CD4-positive, alpha-beta memory T cell (primary cell): ENCODE data around the gene RNF26. TPM values are rescaled to one million over a fixed set of nuclear protein-coding genes. Genes with fewer than 3 reads are reported as not detected.

ENCODE experiments used
- CTCF ChIA-PET: fragments of 350-600 bp; sonication (Branson Sonifier 250); formaldehyde crosslinking; loops from one replicate; lab custom pipeline; 2021; ENCODE audit warnings: inconsistent platforms; ENCODE audit not compliant: partially characterized antibody; lab: Charles Lee
- POLR2A ChIA-PET: fragments of 350-600 bp; sonication (Branson Sonifier 250); formaldehyde crosslinking; loops from one replicate; lab custom pipeline; 2021; ENCODE audit not compliant: partially characterized antibody; lab: Charles Lee
- DNase-seq, 5 donors: peaks; one replicate each; pipeline versions ENCODE4 v3.0.0 to v3.0.0-alpha.2; 2020 to 2022; ENCODE audit warnings: mixed read lengths in 1 of 5
- H3K27ac ChIP-seq: one replicate; pipeline ENCODE4 v1.7.0; 2013; ENCODE audit warnings: low read depth, low read length
- H3K27me3 ChIP-seq: 2 replicates; pipeline ENCODE4 v1.7.0; 2013; ENCODE audit warnings: mild to moderate bottlenecking, low read length, moderate library complexity; ENCODE audit not compliant: insufficient read depth
- H3K36me3 ChIP-seq: 2 replicates; pipeline ENCODE4 v1.7.0; 2013; ENCODE audit warnings: mild to moderate bottlenecking, low read length, moderate library complexity; ENCODE audit not compliant: insufficient read depth
- H3K4me1 ChIP-seq: 2 replicates; pipeline ENCODE4 v1.7.0; 2013; ENCODE audit warnings: mild to moderate bottlenecking, low read length, moderate library complexity; ENCODE audit not compliant: insufficient read depth
- H3K4me3 ChIP-seq, 2 donors: one replicate each; pipeline ENCODE4 v1.7.0; 2013; ENCODE audit warnings: low read length in 2 of 2, mild to moderate bottlenecking in 1 of 2
- H3K9me3 ChIP-seq, 2 donors: one replicate each; pipeline ENCODE4 v1.7.0; 2013; ENCODE audit warnings: low read length in 2 of 2, control low read depth in 1 of 2; ENCODE audit not compliant: control insufficient read depth in 1 of 2
- H3K27ac Mint-ChIP-seq, 7 donors: one replicate each; pipeline ENCODE4 v1.8.0; 2020 to 2021; ENCODE audit warnings: mixed read lengths in 7 of 7, mild to moderate bottlenecking in 6 of 7, inconsistent platforms in 3 of 7, moderate library complexity in 3 of 7
- H3K27me3 Mint-ChIP-seq, 2 donors: one replicate each; pipeline ENCODE4 v1.8.0; 2020 to 2021; ENCODE audit warnings: mixed read lengths in 2 of 2
- H3K36me3 Mint-ChIP-seq, 2 donors: one replicate each; pipeline ENCODE4 v1.8.0; 2020 to 2021; ENCODE audit warnings: mixed read lengths in 2 of 2, inconsistent platforms in 1 of 2, mild to moderate bottlenecking in 1 of 2
- H3K4me1 Mint-ChIP-seq, 4 donors: one replicate each; pipeline ENCODE4 v1.8.0; 2020 to 2021; ENCODE audit warnings: mixed read lengths in 4 of 4, mild to moderate bottlenecking in 1 of 4
- H3K4me3 Mint-ChIP-seq, 8 donors: one replicate each; pipeline ENCODE4 v1.8.0; 2020 to 2021; ENCODE audit warnings: mixed read lengths in 8 of 8, mild to moderate bottlenecking in 7 of 8, moderate library complexity in 6 of 8, inconsistent platforms in 3 of 8
- H3K9me3 Mint-ChIP-seq, 8 donors: one replicate each; pipeline ENCODE4 v1.8.0; 2020 to 2021; ENCODE audit warnings: mixed read lengths in 8 of 8, mild to moderate bottlenecking in 5 of 8, inconsistent platforms in 3 of 8, moderate library complexity in 1 of 8
- intact Hi-C: fragments of 100-400 bp; cut with micrococcal nuclease; formaldehyde crosslinking; loops from one replicate; pipeline ENCODE4 v1.15.1; 2023
- polyA plus RNA-seq, 2 donors: library from polyadenylated mRNA; unstranded; fragments of 300-500 nt; fragmentation: Illumina TruSeq; gene quantifications; one replicate each; pipeline ENCODE4 v1.2.3, GENCODE V29; 2021
- total RNA-seq, 2 experiments: library from RNA; stranded (reverse); gene quantifications; one replicate each; pipeline ENCODE4 v1.2.3, GENCODE V29; 2021

RNF26 gene
- total and polyA plus RNA-seq, 4 experiments from 2014 or later = 17.5 to 50.8 (median 25.7) TPM

DNA sequence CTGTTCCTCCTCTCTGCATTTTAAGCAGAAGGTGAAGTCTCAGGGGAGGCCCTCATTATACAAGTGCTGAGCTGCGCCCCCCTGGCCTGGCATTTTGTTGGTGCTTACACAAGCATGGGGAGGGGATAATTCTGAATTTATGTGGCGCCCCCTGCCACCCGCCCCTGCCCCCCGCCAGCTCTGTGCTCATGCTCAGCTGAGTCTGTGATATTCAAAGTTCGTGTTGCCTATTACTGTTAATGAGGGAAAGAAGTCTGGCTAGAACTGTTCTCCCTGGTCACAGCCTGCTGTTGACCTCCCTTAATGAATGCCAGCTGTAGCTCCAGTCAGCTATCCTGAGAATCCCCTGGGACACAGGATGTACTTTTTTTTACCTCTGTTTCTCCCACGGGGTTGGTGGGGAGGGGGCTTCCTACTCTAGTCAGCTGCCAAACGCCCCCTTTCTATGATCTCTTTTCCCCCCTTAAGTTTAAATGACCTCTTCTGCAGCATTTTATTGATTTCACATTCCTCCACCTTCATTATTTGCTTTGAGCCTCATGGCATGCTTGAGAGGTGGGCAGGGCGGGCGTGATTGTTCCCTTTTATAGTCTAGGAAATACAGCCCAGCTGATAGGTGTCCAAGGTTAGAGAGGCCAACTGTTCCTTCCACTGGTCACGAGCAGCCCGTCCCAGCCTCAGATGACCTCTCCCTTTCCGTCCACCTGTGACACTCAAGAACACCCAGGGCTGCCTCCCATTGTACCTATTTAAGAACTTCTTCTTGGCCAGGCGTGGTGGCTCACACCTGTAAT is 35.0 kb downstream of the RNF26 start:
- Mint-ChIP-seq H3K36me3 (no peaks in the 10 kb centered on the region), H3K27ac (no peak overlapping the region), H3K27me3 (peaks cover 26 to 42% of the 10 kb centered on the region in 2 donors), H3K4me1 (peaks cover 11 to 27% (median 18%) of the 10 kb centered on the region in 4 donors), H3K9me3 (no peaks in the 10 kb centered on the region), H3K4me3 (no peak overlapping the region)
- CTCF ChIA-PET = interaction anchor here (1.1 to 4.0 kb wide), 2 partner anchors 12 to 13 kb away, joined by 3 to 25 read pairs; partner anchors contain the start of gene USP2
- DNase-seq = no peak
- intact Hi-C loops = no loop called here
- Histone ChIP-seq H3K9me3 (no peaks in the 10 kb centered on the region), H3K4me1 (peaks cover 28% of the 10 kb centered on the region), H3K36me3 (no peaks in the 10 kb centered on the region), H3K27ac (no peak overlapping the region), H3K4me3 (no peak overlapping the region), H3K27me3 (peaks cover 20% of the 10 kb centered on the region)
- POLR2A ChIA-PET = no interaction called here

- H3K9me3 Mint-ChIP-seq = no peaks in the 10 kb centered on the region
- CTCF ChIA-PET = interaction anchor here (0.5 to 2.0 kb wide), 5 partner anchors 13 to 160 kb away, joined by 3 to 17 read pairs (median 5); no protein-coding TSS in a partner anchor
- H3K27ac Mint-ChIP-seq = peak overlapping the region; percentile 25 to 80 (median 52)
- no peaks in the 10 kb centered on the region for H3K36me3 Mint-ChIP-seq
- H3K4me3 Mint-ChIP-seq = peak overlapping the region in 1 of 8 donors; percentile 45
- Histone ChIP-seq H3K27me3 (peaks cover 7% of the 10 kb centered on the region), H3K4me1 (peaks cover 24% of the 10 kb centered on the region), H3K4me3 (no peak overlapping the region), H3K9me3 (no peaks in the 10 kb centered on the region), H3K36me3 (no peaks in the 10 kb centered on the region), H3K27ac (no peak overlapping the region)
- POLR2A ChIA-PET = no interaction called here
- H3K27me3 Mint-ChIP-seq = peaks cover 18 to 31% of the 10 kb centered on the region in 2 donors
- H3K4me1 Mint-ChIP-seq = peaks cover 7 to 20% (median 13%) of the 10 kb centered on the region in 4 donors
- intact Hi-C loops = no loop called here
- peak in 4 of 5 donors; percentile 28 to 63 (median 54) for DNase-seq
Observed at GRCh38 chr11:119370486-119371046, 36.2 kb downstream of the RNF26 start.

- no peak overlapping the region for H3K4me3 Mint-ChIP-seq
- H3K36me3 Mint-ChIP-seq = no peaks in the 10 kb centered on the region
- H3K36me3 ChIP-seq = no peaks in the 10 kb centered on the region
- H3K27me3 ChIP-seq = peaks cover 7% of the 10 kb centered on the region
- H3K27ac ChIP-seq = no peak overlapping the region
- CTCF ChIA-PET = interaction anchor here (0.5 to 2.0 kb wide), 5 partner anchors 13 to 161 kb away, joined by 3 to 17 read pairs (median 5); no protein-coding TSS in a partner anchor
- H3K27me3 Mint-ChIP-seq = peaks cover 15 to 30% of the 10 kb centered on the region in 2 donors
- H3K4me3 ChIP-seq = no peak overlapping the region
- no peaks in the 10 kb centered on the region for H3K9me3 ChIP-seq
- peaks cover 7 to 20% (median 13%) of the 10 kb centered on the region in 4 donors for H3K4me1 Mint-ChIP-seq
- intact Hi-C loops = no loop called here
- POLR2A ChIA-PET = no interaction called here
- no peaks in the 10 kb centered on the region for H3K9me3 Mint-ChIP-seq
- peak overlapping the region in 4 of 7 donors; percentile 31 to 81 (median 66) for H3K27ac Mint-ChIP-seq
- no peak for DNase-seq
- H3K4me1 ChIP-seq = peaks cover 24% of the 10 kb centered on the region
Observed at GRCh38 chr11:119371067-119371601, 36.8 kb downstream of the RNF26 start.

- ChIA-PET POLR2A (no interaction called here), CTCF (interaction anchor here (1.6 to 2.0 kb wide), 3 partner anchors 9 to 33 kb away, joined by 4 to 17 read pairs (median 5); partner anchors contain the start of gene USP2)
- Mint-ChIP-seq H3K36me3 (no peaks in the 10 kb centered on the region), H3K9me3 (no peaks in the 10 kb centered on the region), H3K27ac (peak overlapping the region in 3 of 7 donors; percentile 23 to 63 (median 24)), H3K27me3 (peaks cover 10 to 23% of the 10 kb centered on the region in 2 donors), H3K4me1 (peaks cover 7 to 20% (median 13%) of the 10 kb centered on the region in 4 donors), H3K4me3 (no peak overlapping the region)
- intact Hi-C loops = no loop called here
- H3K4me3 ChIP-seq = no peak overlapping the region
- H3K27me3 ChIP-seq = peaks cover 7% of the 10 kb centered on the region
- no peak for DNase-seq
- H3K36me3 ChIP-seq = no peaks in the 10 kb centered on the region
- H3K9me3 ChIP-seq = no peaks in the 10 kb centered on the region
- peaks cover 24% of the 10 kb centered on the region for H3K4me1 ChIP-seq
- no peak overlapping the region for H3K27ac ChIP-seq
Observed at GRCh38 chr11:119371778-119372182, 37.5 kb downstream of the RNF26 start.

- Histone ChIP-seq H3K4me1 (peaks cover 24% of the 10 kb centered on the region), H3K27me3 (peaks cover 7% of the 10 kb centered on the region), H3K9me3 (no peaks in the 10 kb centered on the region), H3K27ac (no peak overlapping the region), H3K36me3 (no peaks in the 10 kb centered on the region), H3K4me3 (no peak overlapping the region)
- Mint-ChIP-seq H3K27me3 (peaks cover 4 to 17% of the 10 kb centered on the region in 2 donors), H3K36me3 (no peaks in the 10 kb centered on the region), H3K9me3 (no peaks in the 10 kb centered on the region), H3K4me3 (no peak overlapping the region), H3K4me1 (peaks cover 7 to 20% (median 13%) of the 10 kb centered on the region in 4 donors), H3K27ac (no peak overlapping the region)
- intact Hi-C loops = no loop called here
- CTCF ChIA-PET = interaction anchor here (1.4 to 13.9 kb wide), 5 partner anchors 9 to 49 kb away, joined by 4 to 179 read pairs (median 5); partner anchors contain the start of gene USP2
- DNase-seq = no peak
- POLR2A ChIA-PET = no interaction called here
Observed at GRCh38 chr11:119372260-119373058, 38.1 kb downstream of the RNF26 start.

DNA sequence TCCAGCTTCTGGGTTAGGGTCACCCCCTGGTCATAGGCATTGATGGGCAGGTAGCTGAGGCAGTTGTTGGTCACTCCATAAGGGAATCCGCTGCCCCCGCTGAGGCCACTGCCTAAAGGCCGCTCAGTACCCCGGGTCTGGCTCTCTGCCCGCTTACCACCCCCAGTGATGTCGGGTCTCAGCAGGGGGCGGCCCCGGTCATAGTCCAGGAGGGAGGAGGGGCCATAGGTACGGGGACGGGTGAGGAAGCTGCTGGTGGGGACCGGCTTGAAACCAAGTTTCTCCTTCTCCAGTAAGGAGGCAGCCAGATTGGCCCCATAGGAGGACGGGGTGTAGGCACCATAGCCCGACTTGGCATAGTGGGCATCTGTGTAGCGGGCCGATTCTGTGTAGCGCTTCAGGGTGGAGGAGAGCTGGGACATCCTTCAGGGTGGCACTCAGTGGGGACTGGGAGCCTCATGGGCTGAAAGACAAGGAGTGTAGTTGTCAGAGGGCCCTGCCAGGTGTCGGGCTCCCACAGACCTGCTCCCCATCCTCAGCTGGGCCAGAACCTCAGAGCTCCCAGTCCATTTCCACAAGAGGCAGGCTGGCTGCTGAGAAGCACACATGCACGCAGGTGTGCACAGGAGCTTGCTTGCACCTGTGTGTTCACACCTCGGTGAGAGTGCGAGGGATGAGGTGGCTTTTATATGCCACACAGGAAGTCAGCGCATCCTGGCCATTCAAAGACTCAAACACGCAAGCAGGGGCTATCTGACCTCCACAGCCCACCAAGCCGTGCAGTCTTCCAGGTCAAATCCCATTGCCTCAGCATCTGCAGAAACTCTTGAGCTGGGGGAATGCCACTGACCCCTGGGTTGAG is 39.0 kb downstream of the RNF26 start:
- Histone ChIP-seq H3K36me3 (no peaks in the 10 kb centered on the region), H3K9me3 (no peaks in the 10 kb centered on the region), H3K4me3 (no peak overlapping the region), H3K27ac (no peak overlapping the region), H3K4me1 (peaks cover 24% of the 10 kb centered on the region), H3K27me3 (peaks cover 4% of the 10 kb centered on the region)
- POLR2A ChIA-PET = no interaction called here
- peaks cover 0 to 12% of the 10 kb centered on the region in 2 donors for H3K27me3 Mint-ChIP-seq
- no peaks in the 10 kb centered on the region for H3K9me3 Mint-ChIP-seq
- intact Hi-C loops = no loop called here
- peaks cover 7 to 20% (median 13%) of the 10 kb centered on the region in 4 donors for H3K4me1 Mint-ChIP-seq
- no peak overlapping the region for H3K4me3 Mint-ChIP-seq
- no peak for DNase-seq
- H3K27ac Mint-ChIP-seq = peak overlapping the region in 2 of 7 donors; percentile 29
- H3K36me3 Mint-ChIP-seq = no peaks in the 10 kb centered on the region
- CTCF ChIA-PET = interaction anchor here (1.1 to 13.9 kb wide), 6 partner anchors 8 to 50 kb away, joined by 3 to 179 read pairs (median 6); partner anchors contain the start of gene USP2
